Activated T-cell treated with anti-CD3 and anti-CD28 coated beads, Interleukin-2, amount 50 U/mL, for 1 hour (primary cell): ENCODE data around the gene ZSWIM7.

ENCODE experiments used
- DNase-seq: peaks from one replicate; pipeline ENCODE4 v3.0.0-alpha.2; 2020

ZSWIM7 gene

GRCh38 chr17:15928286-15928785, 71.2 kb downstream of the ZSWIM7 start:
- no peak for DNase-seq
